Measurements from ENCODE around the gene PTPRD.

- no peak for TF ChIP-seq PREB (CRISPR knock-in tag; IDR thresholded peaks at IDR 0.05)
- TF ChIP-seq FOXK2 (conservative IDR thresholded peaks at IDR 0.05 in 1 of 2, IDR thresholded peaks at IDR 0.05 in 1 of 2; ENCODE audit: low read depth in 2 of 2) = no peak
- TF ChIP-seq MECOM (CRISPR knock-in tag; IDR thresholded peaks at IDR 0.05) = no peak
- TF ChIP-seq POLR2A (conservative IDR thresholded peaks at IDR 0.05) = no peak
- no peak for TF ChIP-seq KDM1A (IDR thresholded peaks at IDR 0.05)
These were observed 938.3 kb downstream of the PTPRD start for GRCh38 chr9:9674461-9674860.
